Fibroblast of the aortic adventitia (primary cell): ENCODE measurements around the gene SELENON. TPM values are rescaled to one million over a fixed set of nuclear protein-coding genes. Genes with fewer than 3 reads are reported as not detected.
A peak's percentile ranks its signal among the peaks of the same experiment; 100 is the strongest.

ENCODE experiments used
- DNase-seq: peaks from one replicate; pipeline ENCODE4 v3.0.0-alpha.2; 2010; ENCODE audit warnings: low read depth
- H3K4me3 ChIP-seq: 2 replicates; pipeline ENCODE4 v1.5.1; 2011; ENCODE audit warnings: low read depth, mild to moderate bottlenecking, control low read depth, low read length, moderate library complexity
- total RNA-seq: library from RNA; depleted of rRNA; stranded (reverse); fragments of >200 nt; gene quantifications from 2 replicates; pipeline ENCODE4 v1.2.3, GENCODE V29; 2012; ENCODE audit warnings: low replicate concordance
- TF ChIP-seq, protein P1 (sequence below): IDR thresholded peaks from 2 replicates; pipeline ENCODE4 v1.5.1; 2011; ENCODE audit warnings: mild to moderate bottlenecking, low read length, control low read depth, inconsistent platforms; ENCODE audit not compliant: insufficient read depth

The SELENON gene
- total RNA-seq, 1 donor = 35.0 TPM

DNA sequence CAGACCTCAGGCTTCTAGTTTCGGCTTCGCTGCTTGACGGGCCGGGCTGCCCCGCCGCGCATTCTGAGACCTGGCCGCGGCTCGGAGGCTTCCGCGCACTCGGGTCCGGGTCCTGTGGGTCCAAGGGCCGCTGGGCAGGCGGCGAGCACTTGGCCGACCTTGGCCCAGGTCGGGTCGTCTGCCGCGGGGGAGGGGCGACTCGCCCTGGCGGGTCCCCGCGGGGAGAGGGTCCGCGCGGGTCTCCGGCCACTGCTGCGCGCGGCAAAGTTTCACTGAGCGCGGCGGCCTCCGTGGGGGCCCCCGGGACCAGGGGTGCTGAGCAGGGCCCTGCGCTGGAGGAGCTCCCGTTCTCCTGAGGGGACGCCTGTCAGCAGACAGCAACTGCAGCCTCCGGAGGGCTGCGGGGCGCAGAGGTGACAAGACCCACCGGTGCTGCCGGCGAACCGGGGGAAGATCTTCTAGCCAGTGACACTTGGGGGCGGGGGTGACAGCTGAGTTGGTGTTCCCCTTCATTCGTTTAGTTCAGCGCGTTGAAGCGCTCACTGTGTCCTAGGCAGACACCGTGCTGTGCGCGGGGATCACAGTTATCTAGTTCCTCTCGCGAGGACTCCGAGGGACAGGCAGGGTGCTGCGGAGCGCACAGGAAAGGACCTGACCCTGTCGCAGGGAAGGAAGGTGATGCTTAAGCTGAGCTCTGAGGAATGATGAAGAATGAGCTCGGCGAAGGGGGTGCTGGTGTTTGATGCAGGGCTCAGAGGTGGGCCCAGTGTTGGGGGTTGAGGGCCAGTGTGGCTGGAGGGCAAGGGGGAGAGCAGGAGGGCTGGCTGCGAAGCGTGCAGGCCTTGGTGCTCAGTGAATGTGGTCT lies 20.5 kb downstream of the SELENON start:
- peak overlapping the region; percentile 84 for H3K4me3 ChIP-seq
- TF ChIP-seq, protein P1, sequence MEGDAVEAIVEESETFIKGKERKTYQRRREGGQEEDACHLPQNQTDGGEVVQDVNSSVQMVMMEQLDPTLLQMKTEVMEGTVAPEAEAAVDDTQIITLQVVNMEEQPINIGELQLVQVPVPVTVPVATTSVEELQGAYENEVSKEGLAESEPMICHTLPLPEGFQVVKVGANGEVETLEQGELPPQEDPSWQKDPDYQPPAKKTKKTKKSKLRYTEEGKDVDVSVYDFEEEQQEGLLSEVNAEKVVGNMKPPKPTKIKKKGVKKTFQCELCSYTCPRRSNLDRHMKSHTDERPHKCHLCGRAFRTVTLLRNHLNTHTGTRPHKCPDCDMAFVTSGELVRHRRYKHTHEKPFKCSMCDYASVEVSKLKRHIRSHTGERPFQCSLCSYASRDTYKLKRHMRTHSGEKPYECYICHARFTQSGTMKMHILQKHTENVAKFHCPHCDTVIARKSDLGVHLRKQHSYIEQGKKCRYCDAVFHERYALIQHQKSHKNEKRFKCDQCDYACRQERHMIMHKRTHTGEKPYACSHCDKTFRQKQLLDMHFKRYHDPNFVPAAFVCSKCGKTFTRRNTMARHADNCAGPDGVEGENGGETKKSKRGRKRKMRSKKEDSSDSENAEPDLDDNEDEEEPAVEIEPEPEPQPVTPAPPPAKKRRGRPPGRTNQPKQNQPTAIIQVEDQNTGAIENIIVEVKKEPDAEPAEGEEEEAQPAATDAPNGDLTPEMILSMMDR = no peak
- peak; percentile 57 for DNase-seq

DNA sequence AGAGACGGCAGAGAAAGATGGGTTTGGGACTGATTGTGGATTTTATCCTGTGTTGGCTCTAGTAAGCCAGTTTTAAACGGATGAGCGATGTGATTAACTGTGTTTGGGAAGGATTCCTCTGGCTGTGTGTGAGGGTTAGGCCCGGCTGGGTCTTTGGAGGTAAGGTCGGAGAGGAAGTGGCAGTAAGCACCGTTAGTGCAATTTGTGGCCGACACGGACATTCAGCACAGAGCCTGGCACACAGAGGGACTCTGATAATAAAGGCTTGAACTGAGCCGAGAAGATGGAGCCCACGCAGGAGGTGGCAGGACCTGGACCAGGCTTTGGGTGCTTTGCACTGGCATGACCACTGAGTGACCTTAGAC lies 21.1 kb downstream of the SELENON start:
- TF ChIP-seq, protein P1 = no peak
- H3K4me3 ChIP-seq = peak overlapping the region; percentile 84
- DNase-seq = no peak

DNA sequence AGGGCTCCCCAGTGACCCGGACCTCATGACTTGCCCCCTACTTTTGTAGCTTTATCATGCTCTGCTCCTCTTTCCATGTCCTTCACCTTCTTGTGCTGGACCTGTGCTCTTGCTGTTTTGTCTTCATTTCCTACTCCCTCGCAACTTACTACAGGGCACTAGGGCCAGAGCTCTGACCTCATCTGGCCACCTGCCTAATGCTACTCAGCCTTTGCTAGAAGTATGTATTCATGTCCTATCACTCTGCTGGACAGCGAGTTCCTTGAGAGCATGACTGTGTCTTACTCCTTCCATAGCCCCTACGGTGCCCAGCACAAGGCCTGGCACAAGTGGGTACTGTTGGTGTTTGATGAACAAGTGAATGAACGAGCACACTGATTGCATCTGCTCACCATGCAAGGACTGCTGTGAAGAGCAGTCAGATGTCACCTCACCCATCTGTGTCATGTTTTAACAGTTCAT lies 21.7 kb downstream of the SELENON start:
- H3K4me3 ChIP-seq = peak overlapping the region; percentile 84
- DNase-seq = peak; percentile 62
- TF ChIP-seq, protein P1 = no peak

DNA sequence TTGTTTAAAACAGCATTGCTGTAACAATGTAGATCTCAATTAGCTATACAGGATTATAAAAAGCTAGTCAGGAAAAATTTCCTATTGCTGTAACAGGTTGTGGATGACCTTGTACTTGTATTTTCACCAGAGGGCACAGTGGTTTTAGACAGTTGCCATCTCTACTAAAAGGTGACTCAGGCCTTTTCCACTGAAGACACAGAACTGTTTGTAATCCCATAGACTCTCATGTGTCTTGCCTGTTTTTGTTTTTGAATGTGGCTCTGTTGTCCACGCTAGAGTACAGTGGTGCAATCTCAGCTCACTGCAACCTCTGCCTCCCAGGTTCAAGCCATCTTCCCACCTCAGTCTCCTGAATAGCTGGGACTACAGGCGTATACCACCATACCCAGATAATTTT lies 25.6 kb downstream of the SELENON start:
- no peak overlapping the region for H3K4me3 ChIP-seq
- TF ChIP-seq, protein P1 = no peak
- no peak for DNase-seq

DNA sequence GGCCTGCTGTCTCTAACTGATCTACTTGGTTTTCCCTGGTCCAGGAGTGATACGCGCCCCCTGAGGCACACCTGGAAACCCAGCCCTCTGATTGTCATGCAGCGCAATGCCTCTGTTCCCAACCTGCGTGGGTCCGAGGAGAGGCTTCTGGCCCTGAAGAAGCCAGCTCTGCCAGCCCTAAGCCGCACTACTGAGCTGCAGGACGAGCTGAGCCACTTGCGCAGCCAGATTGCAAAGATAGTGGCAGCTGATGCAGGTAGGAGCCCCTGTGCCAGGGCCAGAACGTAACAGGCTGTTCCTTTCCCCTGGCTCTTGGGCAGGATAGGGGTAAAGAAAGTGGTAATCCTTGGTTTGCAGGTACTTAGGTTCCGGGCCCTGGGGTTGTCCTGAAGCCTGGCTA lies 26.6 kb downstream of the SELENON start:
- H3K4me3 ChIP-seq = no peak overlapping the region
- no peak for DNase-seq
- TF ChIP-seq, protein P1 = no peak

DNA sequence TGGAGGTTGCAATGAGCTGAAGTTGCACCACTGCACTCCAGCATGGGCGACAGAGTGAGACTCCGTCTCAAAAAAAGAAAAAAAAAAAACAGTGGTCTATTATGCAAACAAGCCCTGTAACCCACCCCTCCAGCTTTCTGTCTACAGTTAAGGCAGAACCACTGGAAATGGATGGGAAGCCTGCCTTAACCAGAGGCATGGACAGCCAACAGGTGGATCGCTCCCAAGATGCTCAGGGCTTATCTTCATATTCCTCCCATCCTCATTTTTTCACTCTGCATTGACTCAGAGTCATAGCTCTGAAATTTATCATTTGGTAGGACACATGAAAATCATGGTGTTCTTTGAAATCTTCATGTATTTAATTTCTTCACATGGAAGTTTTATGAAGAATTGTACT lies 28.5 kb downstream of the SELENON start:
- TF ChIP-seq, protein P1 = no peak
- H3K4me3 ChIP-seq = no peak overlapping the region
- no peak for DNase-seq
